ENCODE measurements around the gene TMOD3.

TMOD3 gene

DNA sequence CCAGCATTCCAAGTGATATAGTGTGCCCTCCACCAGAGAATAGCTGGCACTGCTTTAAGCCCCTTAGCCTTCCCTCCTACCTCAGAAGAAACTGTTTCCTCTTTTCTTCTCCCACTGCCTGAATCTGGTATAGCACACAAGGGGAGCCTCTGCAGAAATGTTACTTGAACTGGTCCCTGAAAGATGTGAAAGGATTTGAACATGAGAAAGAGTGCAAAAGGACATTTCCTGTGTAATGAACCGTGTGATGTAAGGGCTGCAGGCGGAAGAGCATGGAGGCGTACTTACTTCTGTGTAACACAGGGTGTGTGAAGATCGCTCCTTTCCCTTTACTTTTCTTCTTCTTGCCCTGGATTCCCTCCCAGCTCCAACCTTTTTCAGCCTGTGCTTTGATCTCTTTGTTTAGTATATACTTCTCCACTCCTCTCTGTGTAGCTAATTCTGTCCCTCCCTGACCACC lies 8.4 kb downstream of the TMOD3 start:
- Mint-ChIP-seq H3K36me3 (ENCODE audit: low read depth) (no peaks in the 10 kb centered on the region), H3K9me3 (no peaks in the 10 kb centered on the region)
- TF ChIP-seq, protein P1, sequence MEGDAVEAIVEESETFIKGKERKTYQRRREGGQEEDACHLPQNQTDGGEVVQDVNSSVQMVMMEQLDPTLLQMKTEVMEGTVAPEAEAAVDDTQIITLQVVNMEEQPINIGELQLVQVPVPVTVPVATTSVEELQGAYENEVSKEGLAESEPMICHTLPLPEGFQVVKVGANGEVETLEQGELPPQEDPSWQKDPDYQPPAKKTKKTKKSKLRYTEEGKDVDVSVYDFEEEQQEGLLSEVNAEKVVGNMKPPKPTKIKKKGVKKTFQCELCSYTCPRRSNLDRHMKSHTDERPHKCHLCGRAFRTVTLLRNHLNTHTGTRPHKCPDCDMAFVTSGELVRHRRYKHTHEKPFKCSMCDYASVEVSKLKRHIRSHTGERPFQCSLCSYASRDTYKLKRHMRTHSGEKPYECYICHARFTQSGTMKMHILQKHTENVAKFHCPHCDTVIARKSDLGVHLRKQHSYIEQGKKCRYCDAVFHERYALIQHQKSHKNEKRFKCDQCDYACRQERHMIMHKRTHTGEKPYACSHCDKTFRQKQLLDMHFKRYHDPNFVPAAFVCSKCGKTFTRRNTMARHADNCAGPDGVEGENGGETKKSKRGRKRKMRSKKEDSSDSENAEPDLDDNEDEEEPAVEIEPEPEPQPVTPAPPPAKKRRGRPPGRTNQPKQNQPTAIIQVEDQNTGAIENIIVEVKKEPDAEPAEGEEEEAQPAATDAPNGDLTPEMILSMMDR (IDR thresholded peaks at IDR 0.05; ENCODE audit: unreplicated experiment in 3 of 3), result no peak

GRCh38 chr15:51838270-51838669 lies 8.8 kb downstream of the TMOD3 start:
- peaks cover 31% of the 10 kb centered on the region for H3K4me1 Mint-ChIP-seq
- H3K4me3 Mint-ChIP-seq, result peak overlapping the region in 2 of 3 experiments; percentile 11 to 31
- H3K9me3 Mint-ChIP-seq, result no peaks in the 10 kb centered on the region
- H3K27me3 Mint-ChIP-seq (ENCODE audit: low read depth), result no peaks in the 10 kb centered on the region
- peak overlapping the region; percentile 55 to 81 (median 62) for H3K27ac Mint-ChIP-seq
- TF ChIP-seq, protein P1 (IDR thresholded peaks at IDR 0.05; ENCODE audit: unreplicated experiment in 3 of 3), result no peak
- H3K36me3 Mint-ChIP-seq (ENCODE audit: low read depth), result no peaks in the 10 kb centered on the region

More for the DNA sequence above, 8.4 kb downstream of the TMOD3 start:
- H3K4me3 Mint-ChIP-seq, result peak overlapping the region; percentile 11 to 31 (median 12)
- H3K4me1 Mint-ChIP-seq, result peaks cover 26% of the 10 kb centered on the region
- peak overlapping the region; percentile 55 to 81 (median 62) for H3K27ac Mint-ChIP-seq
- H3K27me3 Mint-ChIP-seq (ENCODE audit: low read depth), result no peaks in the 10 kb centered on the region

GRCh38 chr15:51840692-51841091 lies 11.2 kb downstream of the TMOD3 start:
- Mint-ChIP-seq H3K4me1 (peaks cover 37% of the 10 kb centered on the region), H3K27me3 (ENCODE audit: low read depth) (no peaks in the 10 kb centered on the region), H3K27ac (no peak overlapping the region), H3K4me3 (no peak overlapping the region), H3K9me3 (no peaks in the 10 kb centered on the region), H3K36me3 (ENCODE audit: low read depth) (no peaks in the 10 kb centered on the region)
- TF ChIP-seq, protein P1 (IDR thresholded peaks at IDR 0.05; ENCODE audit: unreplicated experiment in 3 of 3), result no peak

DNA sequence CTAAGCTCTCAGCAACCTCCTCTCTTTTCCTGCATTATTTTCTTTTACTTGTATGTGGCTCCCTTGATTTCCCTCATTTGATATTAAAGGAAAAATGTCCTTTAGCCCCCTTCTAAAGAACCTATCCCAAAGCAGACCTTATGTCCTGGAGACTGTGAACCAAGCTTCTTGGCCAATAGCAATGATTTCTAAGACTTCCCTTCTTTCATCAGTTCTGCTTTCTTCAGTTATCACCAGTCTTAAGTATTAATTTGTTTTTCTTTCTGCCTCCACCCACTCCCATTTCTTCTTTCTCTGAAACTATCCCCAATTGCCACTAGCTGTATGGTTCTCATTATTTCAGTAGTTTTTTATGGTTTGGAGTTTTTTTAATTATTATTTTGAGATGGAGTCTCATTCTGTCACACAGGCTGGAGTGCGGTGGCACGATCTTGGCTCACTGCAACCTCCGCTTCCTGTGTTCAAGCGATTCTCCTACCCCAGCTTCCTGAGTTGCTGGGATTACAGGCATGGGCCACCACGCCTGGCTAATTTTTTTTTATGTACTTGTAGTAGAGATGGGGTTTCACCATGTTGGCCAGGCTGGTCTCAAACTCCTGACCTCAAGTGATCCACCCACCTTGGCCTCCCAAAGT lies 12.1 kb downstream of the TMOD3 start:
- H3K27me3 Mint-ChIP-seq (ENCODE audit: low read depth), result no peaks in the 10 kb centered on the region
- H3K4me1 Mint-ChIP-seq, result peaks cover 37% of the 10 kb centered on the region
- TF ChIP-seq, protein P1 (IDR thresholded peaks at IDR 0.05; ENCODE audit: unreplicated experiment in 3 of 3), result no peak
- no peaks in the 10 kb centered on the region for H3K36me3 Mint-ChIP-seq (ENCODE audit: low read depth)
- H3K27ac Mint-ChIP-seq, result no peak overlapping the region
- no peak overlapping the region for H3K4me3 Mint-ChIP-seq
- no peaks in the 10 kb centered on the region for H3K9me3 Mint-ChIP-seq

DNA sequence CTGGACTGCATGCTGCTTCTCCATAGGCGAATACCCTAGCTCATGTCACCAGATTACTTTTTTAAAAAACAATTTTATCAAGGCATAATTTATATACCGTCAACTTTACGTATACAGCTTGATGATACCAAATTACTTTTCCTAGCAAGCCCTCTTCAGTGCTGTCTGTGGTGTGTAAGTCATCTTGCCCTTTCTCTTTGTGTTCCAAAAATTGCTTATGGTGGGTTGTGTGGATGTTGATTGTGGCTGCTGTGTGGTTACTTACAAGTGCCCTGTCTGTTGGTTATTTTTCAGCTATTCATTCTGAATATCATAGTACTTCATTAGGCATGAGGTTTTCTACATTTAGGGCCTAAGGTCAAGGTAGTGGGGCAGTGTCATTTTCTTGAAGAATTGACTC lies 12.8 kb downstream of the TMOD3 start:
- H3K36me3 Mint-ChIP-seq (ENCODE audit: low read depth), result no peaks in the 10 kb centered on the region
- no peak overlapping the region for H3K27ac Mint-ChIP-seq
- TF ChIP-seq, protein P1 (IDR thresholded peaks at IDR 0.05; ENCODE audit: unreplicated experiment in 3 of 3), result no peak
- H3K27me3 Mint-ChIP-seq (ENCODE audit: low read depth), result no peaks in the 10 kb centered on the region
- no peaks in the 10 kb centered on the region for H3K9me3 Mint-ChIP-seq
- no peak overlapping the region for H3K4me3 Mint-ChIP-seq
- peaks cover 37% of the 10 kb centered on the region for H3K4me1 Mint-ChIP-seq

Measured in nephron (organoid).